ENCODE measurements around the gene EFCAB5.

DNA sequence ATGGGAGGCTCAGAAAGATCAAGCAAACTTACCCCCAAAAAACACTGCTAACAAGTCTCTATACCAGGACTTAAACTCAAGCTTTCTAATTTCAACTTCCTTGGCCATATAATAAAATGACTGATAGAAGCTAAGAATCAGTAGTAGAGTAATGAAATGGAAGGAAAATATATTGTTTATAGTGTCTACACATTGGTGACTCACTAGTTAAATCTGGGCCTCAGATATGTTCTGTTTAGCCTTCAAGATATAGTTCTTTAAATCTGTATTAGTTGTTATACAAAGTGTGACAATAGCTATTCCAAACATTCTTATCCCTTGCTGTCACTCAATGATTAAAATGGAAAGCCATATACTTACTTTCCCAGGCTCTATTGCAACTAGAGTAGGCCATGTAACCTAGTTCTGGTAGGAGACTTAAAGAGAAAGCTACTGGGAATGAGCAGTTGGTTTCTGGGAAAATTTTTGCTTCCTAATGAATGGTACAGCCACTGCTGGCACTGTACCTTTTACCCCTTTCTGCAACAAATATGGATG, 29.7 kb upstream of the EFCAB5 start:
- no peak for TF ChIP-seq EZH2 (IDR thresholded peaks at IDR 0.05)
- TF ChIP-seq CTCF (IDR thresholded peaks at IDR 0.05), result no peak
- no peak for TF ChIP-seq EZH2phosphoT487 (IDR thresholded peaks at IDR 0.05)
